H1 (cell line): ENCODE results near the gene ECPAS.

Experiments
- CBX8 ChIP-seq: fragments of 300-800, 300-1000 bp; sonication (generic); IDR thresholded peaks from 2 replicates; pipeline ENCODE4 v1.7.1; 2016; ENCODE audit warnings: low read depth, low read length, borderline replicate concordance
- EP300 ChIP-seq, 2 experiments: IDR thresholded peaks; 1 replicate in 1 of 2; 2 replicates in 1 of 2; pipeline ENCODE4 v1.6.1; 2011 to 2012; ENCODE audit warnings: low read depth in 2 of 2, low read length in 2 of 2, mild to moderate bottlenecking in 2 of 2, borderline replicate concordance in 1 of 2, inconsistent platforms in 1 of 2, moderate library complexity in 1 of 2
- KDM1A ChIP-seq: fragments of 200-600, 300-600 bp; sonication (generic); IDR thresholded peaks from 2 replicates; pipeline ENCODE4 v1.7.1; 2016; ENCODE audit warnings: mild to moderate bottlenecking, low read length, borderline replicate concordance
- KDM5A ChIP-seq: fragments of 200-600 bp; IDR thresholded peaks from 2 replicates; pipeline ENCODE4 v1.7.1; 2012; ENCODE audit warnings: mild to moderate bottlenecking, low read length, inconsistent platforms, mixed read lengths
- POLR2A ChIP-seq, 2 experiments: IDR thresholded peaks; 1 replicate in 1 of 2; 2 replicates in 1 of 2; pipeline ENCODE4 v1.6.1; 2011; ENCODE audit warnings: low read depth in 2 of 2, low read length in 2 of 2, mild to moderate bottlenecking in 2 of 2; ENCODE audit errors: control extremely low read depth in 1 of 2
- POLR2AphosphoS5 ChIP-seq: IDR thresholded peaks from 2 replicates; pipeline ENCODE4 v1.6.1; 2011; ENCODE audit warnings: low read depth, low read length
- SAP30 ChIP-seq: fragments of 300-600 bp; sonication (generic); IDR thresholded peaks from 2 replicates; pipeline ENCODE4 v1.7.1; 2012; ENCODE audit warnings: low read length, moderate library complexity, mild to moderate bottlenecking, inconsistent platforms; ENCODE audit not compliant: insufficient read depth, insufficient replicate concordance
- SIN3A ChIP-seq, 2 experiments: IDR thresholded peaks in 1 of 2; conservative IDR thresholded peaks in 1 of 2; 2 replicates each; pipeline ENCODE4 v1.6.1; 2011 to 2012; ENCODE audit warnings: low read length in 2 of 2, improper control_type of control experiment in 1 of 2, low read depth in 1 of 2, mild to moderate bottlenecking in 1 of 2
- SP1 ChIP-seq: IDR thresholded peaks from 2 replicates; pipeline ENCODE4 v1.6.1; 2011; ENCODE audit warnings: low read depth, low read length
- TAF1 ChIP-seq: IDR thresholded peaks from 2 replicates; pipeline ENCODE4 v1.6.1; 2011; ENCODE audit warnings: mild to moderate bottlenecking, low read depth, low read length
- YY1 ChIP-seq: IDR thresholded peaks from 2 replicates; pipeline ENCODE4 v1.6.1; 2011; ENCODE audit warnings: low read depth, mild to moderate bottlenecking, low read length
- TF ChIP-seq, protein P1 (sequence below), 3 experiments: IDR thresholded peaks; 1 replicate in 2 of 3; 2 replicates in 1 of 3; pipeline versions ENCODE4 v1.5.1 to v1.6.1; 2011; ENCODE audit warnings: low read length in 3 of 3, mild to moderate bottlenecking in 3 of 3, inconsistent platforms in 2 of 3, low read depth in 1 of 3, moderate library complexity in 1 of 3; ENCODE audit not compliant: insufficient read depth in 1 of 3; ENCODE audit errors: control extremely low read depth in 1 of 3
- TF ChIP-seq, protein P2 (sequence below): IDR thresholded peaks from 2 replicates; pipeline ENCODE4 v1.6.1; 2011; ENCODE audit warnings: low read length, improper control_type of control experiment

DNA sequence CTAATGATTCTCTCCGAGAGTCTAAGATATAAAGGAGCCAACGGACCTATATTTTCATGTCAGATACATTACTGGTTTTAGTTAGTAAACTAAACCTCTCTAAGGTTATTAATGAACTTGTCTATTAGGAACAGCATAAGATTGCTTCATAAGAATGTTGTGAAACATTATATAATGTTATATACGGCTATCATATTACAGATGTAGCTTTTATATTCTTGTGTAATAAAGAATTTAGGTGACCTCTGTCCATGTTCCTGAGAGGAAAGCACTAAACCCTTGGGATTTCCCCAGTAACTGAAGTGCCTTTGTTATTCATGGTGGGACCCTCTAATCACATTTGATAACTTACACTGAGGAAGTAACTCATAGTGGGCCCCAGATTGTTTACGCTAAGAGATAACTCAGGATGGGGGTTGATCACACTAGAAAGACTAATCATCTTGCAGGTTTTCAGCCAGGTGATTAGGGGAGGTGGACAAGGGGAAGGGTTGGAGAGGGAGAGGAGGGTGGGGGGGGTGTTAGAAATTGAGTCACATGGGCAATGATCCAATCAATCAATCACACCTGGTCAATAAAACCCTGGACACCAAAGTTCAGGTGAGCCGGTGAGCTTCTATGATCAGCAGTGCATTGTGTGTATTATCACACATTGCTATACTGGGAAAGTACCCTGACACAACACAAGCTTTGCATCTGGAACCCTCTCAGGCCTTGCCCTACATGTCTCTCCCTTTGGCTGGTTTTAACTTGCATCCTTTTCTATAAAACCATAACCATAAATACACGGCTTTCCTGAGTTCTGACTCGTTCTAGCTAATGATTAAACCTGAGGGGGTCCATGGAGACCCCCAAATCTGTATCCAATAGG, 25.8 kb downstream of the ECPAS start:
- no peak for TF ChIP-seq POLR2A (IDR thresholded peaks at IDR 0.05; ENCODE audit: control extremely low read depth in 1 of 2, low read depth in 2 of 2, low read length in 2 of 2)
- TF ChIP-seq, protein P1, sequence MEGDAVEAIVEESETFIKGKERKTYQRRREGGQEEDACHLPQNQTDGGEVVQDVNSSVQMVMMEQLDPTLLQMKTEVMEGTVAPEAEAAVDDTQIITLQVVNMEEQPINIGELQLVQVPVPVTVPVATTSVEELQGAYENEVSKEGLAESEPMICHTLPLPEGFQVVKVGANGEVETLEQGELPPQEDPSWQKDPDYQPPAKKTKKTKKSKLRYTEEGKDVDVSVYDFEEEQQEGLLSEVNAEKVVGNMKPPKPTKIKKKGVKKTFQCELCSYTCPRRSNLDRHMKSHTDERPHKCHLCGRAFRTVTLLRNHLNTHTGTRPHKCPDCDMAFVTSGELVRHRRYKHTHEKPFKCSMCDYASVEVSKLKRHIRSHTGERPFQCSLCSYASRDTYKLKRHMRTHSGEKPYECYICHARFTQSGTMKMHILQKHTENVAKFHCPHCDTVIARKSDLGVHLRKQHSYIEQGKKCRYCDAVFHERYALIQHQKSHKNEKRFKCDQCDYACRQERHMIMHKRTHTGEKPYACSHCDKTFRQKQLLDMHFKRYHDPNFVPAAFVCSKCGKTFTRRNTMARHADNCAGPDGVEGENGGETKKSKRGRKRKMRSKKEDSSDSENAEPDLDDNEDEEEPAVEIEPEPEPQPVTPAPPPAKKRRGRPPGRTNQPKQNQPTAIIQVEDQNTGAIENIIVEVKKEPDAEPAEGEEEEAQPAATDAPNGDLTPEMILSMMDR (IDR thresholded peaks at IDR 0.05; ENCODE audit: control extremely low read depth in 1 of 3, insufficient read depth in 1 of 3, low read depth in 1 of 3, low read length in 3 of 3) = no peak
- no peak for TF ChIP-seq CBX8
- no peak for TF ChIP-seq SP1
- TF ChIP-seq YY1 = no peak
- TF ChIP-seq KDM1A = no peak
- no peak for TF ChIP-seq KDM5A
- no peak for TF ChIP-seq EP300 (IDR thresholded peaks at IDR 0.05; ENCODE audit: borderline replicate concordance in 1 of 2, low read depth in 2 of 2, low read length in 2 of 2)
- TF ChIP-seq POLR2AphosphoS5 = no peak
- no peak for TF ChIP-seq TAF1
- no peak for TF ChIP-seq SIN3A (conservative IDR thresholded peaks at IDR 0.05 in 1 of 2, IDR thresholded peaks at IDR 0.05 in 1 of 2; ENCODE audit: low read depth in 1 of 2, low read length in 2 of 2)
- TF ChIP-seq SAP30 = no peak
- TF ChIP-seq, protein P2, sequence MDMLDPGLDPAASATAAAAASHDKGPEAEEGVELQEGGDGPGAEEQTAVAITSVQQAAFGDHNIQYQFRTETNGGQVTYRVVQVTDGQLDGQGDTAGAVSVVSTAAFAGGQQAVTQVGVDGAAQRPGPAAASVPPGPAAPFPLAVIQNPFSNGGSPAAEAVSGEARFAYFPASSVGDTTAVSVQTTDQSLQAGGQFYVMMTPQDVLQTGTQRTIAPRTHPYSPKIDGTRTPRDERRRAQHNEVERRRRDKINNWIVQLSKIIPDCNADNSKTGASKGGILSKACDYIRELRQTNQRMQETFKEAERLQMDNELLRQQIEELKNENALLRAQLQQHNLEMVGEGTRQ = no peak
